Prostate gland (tissue), 2 donors: ENCODE measurements around the gene CCNB1.
"Not testable (repeated sequence)": the region's sequence is repeated elsewhere in the genome, so short reads cannot be mapped to it uniquely, and the experiment has no call there.

Source experiments
- CTCF ChIP-seq, 4 experiments: fragments of 200-600 bp in 2 of 4; fragments of 450-650 bp in 2 of 4; sonication (generic) in 2 of 4; IDR thresholded peaks; 1 replicate in 3 of 4; 2 replicates in 1 of 4; pipeline ENCODE4 v1.5.1; 2016 to 2019; ENCODE audit warnings: antibody characterized with exemption in 4 of 4, mild to moderate bottlenecking in 2 of 4, moderate library complexity in 2 of 4
- POLR2AphosphoS5 ChIP-seq: sonication (generic); formaldehyde crosslinking; IDR thresholded peaks from one replicate; pipeline ENCODE4 v1.6.1; 2017; ENCODE audit warnings: antibody characterized with exemption

- not testable (repeated sequence) for TF ChIP-seq POLR2AphosphoS5; CTCF (IDR thresholded peaks at IDR 0.05)
Measured at GRCh38 chr5:69137208-69137607, 29.7 kb upstream of the CCNB1 start.
